A204.1 (cell line): ENCODE measurements around the gene LRRC28.
A peak's percentile ranks its signal among the peaks of the same experiment; 100 is the strongest.

Experiments used
- FAIRE-seq: peaks from 2 replicates; lab custom pipeline; 2012; peaks lifted over from hg19 to GRCh38; lab: Jason Lieb, UNC

The LRRC28 gene

DNA sequence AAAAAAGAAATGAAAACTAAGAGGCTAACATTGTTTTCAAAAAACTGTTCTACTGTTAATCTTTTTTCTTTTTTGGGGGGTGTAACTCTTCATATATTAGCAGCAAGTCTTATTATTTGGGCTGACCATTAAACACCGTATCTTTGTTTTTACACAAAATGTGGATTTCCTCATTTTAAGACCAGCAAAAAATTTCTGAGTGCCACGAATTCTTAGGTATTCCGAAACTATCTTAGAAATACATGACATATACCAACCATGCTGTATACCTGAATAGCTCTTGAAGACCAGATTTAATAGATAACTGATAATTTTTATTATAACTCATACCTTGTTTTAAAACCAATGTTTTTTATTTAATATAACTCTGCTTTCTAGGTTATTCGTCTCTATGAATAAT lies 1.3 kb upstream of the LRRC28 start:
- FAIRE-seq, result no peak

DNA sequence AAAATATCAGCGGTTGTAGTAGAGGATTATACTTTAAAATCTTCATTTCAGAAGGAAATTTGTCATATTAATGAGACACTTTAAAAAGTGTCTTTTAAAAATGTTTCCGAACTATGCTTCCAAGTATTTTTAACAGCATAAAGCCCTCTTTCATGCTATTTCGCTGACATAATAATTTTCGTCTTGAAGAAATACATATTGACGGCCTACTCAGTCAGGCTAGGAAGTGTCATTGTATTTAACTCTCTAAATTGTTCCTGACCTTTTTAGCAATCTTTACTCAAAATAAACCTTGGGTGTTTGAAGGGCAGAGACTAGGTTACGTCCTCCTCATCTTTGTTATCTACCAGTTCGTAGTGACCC lies 806 bp upstream of the LRRC28 start:
- FAIRE-seq, result peak; percentile 39

DNA sequence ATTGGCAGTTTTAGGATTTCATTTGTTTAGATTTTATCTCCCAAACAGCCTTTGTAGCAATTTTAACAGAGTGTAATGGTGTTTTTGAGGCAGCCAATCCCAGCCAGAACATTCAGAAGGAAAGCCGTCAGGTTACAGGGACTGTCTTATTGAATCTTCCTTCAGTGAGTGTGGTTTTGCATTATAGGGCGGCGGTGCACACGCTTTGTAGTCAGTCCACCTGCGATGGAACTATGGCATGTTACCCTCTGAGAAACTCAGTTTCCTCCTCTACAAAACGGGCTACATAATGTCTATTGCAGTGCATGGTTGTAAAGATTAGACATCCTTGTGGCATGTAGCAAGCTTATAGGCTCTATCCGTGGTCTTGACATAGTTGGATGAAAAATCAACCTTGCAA lies 1.0 kb downstream of the LRRC28 start:
- no peak for FAIRE-seq

DNA sequence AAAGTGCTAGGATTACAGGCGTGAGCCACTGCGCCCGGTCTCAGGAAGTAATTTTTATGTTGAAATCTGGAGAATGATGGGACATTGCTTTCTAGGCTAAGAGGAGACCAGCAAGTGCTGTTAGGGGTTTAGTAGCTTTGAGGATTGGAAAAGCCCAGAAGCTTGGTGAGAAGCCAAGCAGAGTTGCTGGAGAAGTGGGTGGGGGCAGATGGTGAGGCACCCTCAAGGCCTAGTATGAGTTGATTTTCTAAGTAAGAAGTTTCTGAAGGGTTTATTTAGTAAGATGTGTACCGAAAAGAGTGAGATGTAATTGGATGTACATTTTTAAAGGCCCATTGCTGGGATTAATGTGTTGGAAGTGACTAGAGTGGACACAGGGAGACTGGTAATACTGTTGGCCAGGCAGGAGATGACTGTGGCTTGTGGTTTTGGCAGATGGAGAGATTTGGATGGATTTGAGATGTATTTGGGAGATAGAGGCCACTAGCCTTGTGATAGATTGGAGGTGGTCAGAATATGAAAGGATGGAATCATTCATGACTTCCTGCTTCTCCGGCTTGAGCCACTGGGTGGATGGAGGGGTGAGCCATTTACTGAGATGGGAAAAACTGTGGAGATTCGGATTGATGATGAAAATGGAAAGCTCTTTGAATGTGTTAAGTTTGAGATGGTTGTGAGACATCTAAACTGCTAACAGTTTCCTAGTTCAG lies 2.3 kb downstream of the LRRC28 start:
- no peak for FAIRE-seq

DNA sequence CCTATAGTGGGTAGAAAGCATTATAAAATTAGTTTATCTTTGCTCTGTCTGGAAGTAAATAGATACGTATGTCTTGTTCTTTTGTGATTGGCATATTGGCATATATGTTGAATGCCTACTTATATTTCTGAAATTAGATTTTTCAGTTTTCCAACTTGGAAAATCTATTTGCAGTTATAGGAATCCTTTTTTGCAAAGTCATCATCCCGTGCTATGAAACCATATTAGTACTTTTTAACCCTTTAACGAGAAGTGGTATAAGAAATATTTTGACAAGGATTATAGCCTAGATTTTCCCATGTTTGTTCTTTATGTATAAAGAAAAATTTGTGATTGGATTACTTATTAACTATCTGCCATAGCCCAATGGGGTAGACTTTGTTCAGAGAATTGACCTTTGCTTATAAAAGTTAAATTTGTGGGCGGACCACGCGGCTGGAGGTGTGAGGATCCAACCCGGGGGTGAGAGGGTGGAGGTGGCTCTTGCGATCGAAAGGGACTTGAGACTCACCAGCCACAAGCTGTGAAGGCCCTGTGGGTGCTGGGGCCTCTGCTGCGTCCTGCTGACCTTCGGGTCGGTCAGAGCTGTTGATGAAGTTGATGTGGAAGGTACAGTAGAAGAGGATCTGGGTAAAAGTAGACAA lies 5.9 kb downstream of the LRRC28 start:
- FAIRE-seq, result no peak

DNA sequence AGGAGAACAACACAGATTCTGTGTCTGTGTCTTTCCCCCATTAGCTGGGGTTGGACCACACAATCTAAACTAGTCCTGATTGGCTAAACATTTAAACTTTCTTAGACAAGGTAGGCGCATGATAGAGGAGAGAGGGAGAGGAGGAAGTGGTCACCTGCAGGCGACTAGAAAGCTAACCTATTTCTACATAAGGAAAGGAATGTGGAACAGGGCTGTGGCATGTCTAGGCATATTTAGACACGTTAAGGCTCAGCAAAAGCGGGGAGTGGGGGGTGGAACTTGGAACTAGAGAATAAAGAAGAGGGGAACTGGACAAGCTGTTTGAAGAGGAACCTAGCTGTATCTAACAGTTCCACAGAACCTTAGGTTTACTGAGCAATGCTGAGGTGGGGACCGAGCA lies 12.8 kb downstream of the LRRC28 start:
- no peak for FAIRE-seq

DNA sequence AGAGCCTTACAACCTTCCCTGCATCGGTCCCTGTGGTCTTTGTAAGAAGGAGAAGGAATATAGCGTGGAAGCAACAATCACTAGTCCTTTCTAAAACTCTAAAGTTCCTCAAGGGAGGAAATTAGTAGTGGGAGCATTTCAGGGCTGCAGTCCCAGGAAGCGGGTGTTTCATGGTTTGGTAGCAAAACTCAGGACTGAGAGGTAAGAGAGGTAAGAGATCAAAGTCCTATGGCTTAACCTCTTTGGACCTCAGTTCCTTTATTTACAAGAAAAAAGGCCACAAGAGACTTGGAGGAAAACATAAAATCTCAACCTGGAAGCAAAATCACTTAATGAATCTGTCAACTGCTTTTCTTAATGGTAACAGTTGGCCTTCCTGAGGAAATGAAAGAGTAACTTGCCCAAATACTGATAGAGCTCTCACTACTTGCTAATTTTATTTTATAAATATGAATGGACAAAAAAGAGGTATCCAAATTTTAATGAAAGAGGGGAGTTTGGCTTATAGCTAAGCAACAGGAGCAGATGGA lies 14.3 kb downstream of the LRRC28 start:
- no peak for FAIRE-seq

DNA sequence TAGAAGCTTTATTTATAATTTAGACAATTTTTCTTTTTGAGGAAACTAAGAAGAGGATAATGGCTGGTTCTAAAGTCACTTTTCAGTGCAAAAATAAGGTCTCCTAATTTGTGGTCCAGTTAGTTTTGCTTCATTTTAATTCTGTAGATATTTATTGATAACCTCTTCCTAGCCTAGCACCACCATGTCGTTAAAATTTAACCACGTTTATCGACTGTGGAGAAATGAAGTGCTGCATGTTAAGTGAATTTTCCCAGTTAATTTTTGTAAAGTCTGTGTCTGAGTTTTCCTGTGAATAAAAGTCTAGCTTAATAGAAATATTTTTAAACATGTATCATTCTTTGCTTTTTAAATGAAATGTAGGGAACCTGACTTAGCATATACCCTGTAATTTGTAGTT lies 16.7 kb downstream of the LRRC28 start:
- FAIRE-seq, result no peak

DNA sequence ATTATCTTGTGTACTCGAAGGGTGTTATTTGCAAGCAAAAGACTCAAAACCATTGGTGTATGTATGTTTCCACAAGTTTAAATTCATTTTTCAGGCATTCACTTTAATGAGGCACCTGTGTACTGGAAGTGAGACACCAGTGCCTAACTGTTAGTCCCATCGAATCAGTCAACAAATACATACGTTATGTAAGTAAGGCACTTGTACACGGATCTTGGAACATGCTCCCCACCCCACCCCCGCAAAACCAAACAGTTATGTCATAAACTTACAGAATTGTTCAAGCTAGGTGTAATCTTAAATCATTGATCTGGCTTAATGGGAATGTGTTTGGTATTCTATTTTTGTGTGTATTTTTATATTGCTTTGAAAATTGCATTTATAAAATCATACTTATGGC lies 17.1 kb downstream of the LRRC28 start:
- no peak for FAIRE-seq

DNA sequence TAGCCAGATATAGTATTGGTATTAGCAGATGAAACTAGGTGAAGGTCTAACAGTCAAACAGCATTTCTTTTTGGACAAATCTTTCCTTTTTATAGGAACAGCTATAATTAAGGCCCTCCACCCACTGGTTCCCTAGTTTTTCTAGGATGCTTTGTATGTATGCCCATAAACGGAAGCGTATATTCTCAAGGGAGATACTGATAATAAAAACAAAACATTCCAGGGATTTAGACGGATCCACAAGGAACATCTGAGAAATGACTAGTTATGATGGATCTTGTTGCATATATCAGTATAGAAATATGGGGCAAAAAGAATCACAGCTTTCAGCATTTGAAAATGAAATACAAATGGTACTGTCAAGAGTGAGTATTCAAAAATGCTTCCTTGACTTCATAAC lies 22.5 kb downstream of the LRRC28 start:
- FAIRE-seq, result no peak

DNA sequence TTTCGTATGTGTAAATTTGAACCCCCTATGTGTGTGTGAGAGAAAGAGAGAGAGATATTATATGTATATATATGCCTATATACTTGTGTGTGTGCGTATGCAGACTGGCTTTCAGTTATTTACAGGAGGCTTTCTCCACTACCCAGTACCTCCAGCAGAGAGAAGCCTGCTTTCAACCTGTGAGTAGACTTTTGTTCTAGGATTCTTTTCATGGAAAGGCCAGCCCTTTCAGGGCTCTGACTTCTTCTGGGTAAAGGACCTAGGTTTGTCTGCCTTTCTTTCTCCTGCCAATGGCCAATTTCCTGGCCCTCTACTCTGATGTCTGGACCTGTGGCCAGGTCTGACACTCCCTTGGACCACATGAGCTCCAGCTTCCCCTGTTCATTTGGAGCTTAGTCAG lies 23.8 kb downstream of the LRRC28 start:
- FAIRE-seq, result no peak

DNA sequence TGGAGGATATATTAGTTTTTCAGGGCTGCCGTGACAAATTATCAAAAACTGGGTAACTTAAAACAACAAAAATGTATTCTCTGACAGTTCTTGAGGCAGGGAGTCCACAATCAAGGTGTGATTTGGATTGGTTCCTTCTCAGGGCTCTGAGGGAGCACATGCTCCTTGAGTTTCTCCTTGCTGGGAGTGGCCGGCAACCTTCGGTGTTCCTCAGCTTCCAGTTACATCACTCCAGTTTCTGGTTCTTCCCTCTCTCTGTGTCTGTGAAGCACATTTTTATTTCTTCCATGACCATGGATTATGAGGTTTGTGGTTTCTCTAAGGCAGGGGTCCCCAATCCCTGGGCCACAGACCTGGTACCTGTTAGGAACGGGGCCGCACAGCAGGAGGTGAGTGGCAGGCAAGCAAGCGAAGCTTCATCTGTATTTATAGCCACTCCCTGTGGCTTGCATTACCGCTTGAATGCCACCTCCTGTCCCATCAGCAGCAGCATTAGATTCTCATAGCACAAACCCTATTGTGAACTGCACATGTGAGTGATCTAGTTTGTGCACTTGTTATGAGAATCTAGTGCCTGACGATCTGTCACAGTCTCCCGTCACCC lies 24.3 kb downstream of the LRRC28 start:
- no peak for FAIRE-seq

DNA sequence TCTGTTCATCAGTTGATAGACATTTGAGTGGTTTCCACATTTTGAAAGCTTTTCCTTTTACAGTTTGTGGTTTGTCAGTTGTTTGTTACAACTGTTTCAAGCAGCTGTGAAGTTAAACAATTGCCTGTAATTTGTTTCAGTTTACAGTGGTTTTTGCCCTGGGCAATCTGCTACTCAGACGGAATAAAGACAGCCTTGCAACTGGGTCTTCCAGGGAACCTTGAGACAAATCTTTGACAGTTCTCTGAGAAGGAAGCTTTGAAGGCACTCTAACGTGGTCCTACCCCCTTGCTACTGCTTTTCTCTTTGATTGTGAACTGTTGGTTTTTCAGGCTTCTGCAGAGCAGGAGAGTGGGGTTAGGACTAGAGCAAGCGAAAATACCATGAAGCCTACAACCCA lies 28.0 kb downstream of the LRRC28 start:
- FAIRE-seq, result no peak

DNA sequence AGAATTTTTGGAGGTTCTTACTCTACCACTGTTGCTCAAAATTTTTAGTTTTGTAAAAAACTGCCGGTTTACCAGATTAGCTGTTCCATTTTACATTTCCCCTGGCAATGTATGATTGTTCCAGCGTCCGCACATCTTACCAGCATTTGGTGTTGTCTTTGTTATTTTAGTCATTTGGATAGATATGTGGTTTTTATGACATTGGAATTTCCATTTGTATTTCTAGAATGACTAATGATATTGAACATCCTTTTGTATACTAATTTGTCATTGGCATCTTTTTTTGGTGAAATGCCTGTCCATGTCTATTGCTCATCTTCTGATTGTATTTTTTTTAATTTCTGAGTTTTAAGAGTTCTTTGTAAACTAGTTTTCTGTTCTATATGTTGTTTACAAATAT lies 28.5 kb downstream of the LRRC28 start:
- no peak for FAIRE-seq

DNA sequence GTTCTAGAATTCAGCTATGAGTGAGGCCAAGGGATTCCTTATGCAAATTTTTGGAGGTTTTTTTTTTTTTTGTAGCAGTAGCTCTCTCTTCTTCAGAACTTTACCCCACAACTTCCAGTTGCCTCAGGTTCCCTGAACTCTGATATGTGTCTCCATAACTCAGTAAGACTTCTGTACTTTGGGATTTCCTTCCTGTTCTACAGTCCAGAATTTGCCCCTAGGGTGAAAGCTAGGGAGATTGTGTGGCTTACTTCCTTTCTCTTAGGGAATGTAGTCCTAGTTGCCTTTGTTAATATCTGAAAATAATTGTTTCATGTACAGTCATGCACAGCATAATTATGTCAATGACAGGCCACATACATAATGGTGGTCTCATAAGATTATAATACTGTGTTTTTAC lies 30.8 kb downstream of the LRRC28 start:
- no peak for FAIRE-seq

DNA sequence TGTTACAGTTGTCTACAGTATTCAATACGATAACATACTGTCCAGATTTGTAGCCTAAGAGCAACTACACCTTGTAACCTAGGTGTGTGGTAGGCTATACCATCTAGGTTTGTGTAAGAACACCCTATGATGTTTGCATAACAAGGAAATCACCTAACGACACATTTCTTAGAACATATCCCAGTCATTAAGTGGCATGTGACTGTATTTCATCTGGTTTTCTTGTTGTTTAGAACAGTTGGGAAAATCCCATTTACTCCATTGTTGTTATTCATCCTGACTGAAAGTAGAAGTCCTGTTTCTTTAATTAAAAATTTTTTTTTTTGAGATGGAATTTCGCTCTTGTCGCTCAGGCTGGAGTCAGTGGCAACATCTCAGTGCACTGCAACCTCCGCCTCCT lies 31.3 kb downstream of the LRRC28 start:
- FAIRE-seq, result no peak

DNA sequence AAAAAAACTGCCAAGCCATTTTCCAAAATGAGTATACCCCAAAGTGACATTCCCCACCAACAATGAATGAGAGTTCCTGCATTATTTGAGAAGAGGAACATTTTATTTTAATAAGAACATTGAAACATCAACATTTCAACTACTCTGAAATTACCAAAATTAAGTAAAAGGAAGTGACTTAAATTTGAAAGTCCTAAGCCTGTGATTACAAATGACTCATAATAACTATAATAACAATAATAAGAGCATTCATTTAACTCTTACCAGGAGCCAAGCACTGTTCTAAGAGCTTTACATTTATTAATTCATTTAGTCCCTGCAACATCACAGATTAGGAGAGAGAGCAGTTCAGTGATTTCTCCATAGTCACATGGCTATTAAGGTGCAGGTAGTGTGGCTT lies 32.4 kb downstream of the LRRC28 start:
- no peak for FAIRE-seq

DNA sequence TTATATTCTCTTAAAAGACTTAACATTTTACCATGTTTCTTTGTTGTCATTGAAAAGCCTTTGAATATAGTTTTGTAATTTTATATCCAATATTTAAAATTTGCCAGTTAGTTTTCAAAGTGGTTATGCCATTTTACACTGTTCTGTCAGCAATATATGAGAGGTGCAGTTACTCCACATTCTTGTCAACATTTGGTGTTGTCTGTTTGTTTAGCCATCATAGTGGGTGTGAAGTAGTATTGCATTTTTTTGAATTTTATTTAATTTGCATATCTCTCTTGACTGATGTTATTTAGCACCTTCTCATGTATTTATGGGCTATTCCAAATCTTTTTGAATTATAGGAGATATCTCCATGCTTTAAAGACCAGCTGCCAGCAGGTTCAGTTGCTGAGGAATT lies 40.4 kb downstream of the LRRC28 start:
- no peak for FAIRE-seq

DNA sequence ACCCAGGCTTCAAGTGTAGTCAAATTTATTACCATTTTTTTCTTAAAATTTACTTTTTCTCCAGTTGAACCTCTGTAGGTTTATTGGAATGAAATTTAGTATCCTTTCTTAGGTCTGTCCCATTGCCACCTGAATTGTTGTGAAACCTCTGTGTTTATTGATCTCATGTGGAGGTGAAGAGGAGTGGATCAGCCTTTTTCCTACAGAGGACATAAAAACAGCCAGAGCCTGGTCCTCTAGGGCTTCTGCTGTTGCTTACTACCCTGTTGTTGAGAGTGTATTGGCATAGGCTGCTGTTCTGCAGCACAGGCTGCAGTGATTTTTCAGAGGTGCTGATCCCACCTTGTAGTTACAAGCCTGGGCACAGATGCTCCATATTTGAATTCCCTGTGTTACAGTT lies 44.6 kb downstream of the LRRC28 start:
- no peak for FAIRE-seq

DNA sequence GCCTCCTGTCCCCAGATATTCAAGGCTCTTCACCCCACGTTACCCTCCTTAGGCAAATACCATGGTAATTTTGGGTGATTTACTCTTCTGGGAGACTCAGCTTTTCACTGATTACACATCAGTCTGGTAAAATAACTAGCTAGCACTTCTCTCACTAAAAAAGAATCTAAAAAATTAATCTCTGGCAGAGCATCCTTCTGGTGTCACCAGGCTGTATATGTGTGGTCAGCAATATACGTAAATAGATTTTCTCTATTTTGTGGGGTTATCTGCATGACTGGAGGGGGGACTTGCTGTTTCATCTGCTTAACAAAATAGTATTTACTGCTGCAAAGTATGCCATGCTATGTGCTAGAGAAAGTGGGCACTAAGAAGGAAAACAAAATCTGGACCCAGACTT lies 45.1 kb downstream of the LRRC28 start:
- FAIRE-seq, result no peak

DNA sequence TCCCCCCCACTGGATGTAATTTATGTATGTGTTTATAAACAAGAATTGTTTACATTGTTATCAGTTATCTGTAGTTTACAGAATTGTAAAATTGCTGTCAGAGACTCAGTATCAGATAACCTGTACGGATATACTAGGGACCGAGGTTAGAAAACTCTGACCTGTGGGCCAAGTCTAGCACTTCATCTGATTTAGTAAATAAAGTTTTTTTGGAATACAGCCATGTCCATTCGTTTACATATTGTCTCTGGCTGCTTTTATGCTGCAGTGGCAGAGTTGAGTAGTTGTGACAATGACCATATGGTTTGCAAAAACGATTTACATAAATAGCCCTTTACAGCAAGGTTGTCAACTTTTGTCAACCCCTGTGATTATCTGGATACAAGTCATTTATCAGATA lies 52.6 kb downstream of the LRRC28 start:
- FAIRE-seq, result no peak

DNA sequence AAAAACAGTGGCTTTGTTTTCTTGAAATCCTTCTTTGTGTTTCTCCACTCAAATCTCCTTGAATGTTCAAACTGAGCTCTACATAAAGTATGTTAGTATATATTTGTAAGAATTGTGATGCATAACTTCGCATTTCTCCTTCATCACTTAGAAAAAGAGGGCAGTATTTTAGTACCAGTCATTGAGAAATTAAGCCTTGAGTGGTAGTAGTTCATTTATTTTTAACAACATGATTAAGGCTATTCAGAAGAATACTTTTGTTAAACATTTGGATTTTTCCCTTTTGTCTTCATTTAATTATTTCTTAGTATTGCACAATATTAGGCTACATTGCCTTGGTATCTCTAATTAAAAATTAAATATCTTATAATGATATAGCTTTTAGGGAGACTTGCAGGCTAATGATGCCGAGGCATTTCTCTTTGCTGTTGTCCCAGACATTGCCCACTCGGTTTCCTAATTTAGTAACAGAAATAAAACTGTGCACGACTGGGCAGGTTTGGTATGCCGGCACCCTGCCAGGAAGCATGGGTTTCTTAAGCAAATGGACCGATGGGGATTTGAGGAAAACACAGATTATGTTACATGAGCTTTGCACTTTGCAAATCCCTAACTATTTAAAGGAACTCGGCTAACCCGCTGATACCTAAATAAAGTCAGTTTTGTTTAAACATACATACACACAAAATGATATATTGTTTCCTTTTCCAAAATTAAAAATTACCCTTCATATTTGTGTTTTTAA lies 54.7 kb downstream of the LRRC28 start:
- FAIRE-seq, result no peak

DNA sequence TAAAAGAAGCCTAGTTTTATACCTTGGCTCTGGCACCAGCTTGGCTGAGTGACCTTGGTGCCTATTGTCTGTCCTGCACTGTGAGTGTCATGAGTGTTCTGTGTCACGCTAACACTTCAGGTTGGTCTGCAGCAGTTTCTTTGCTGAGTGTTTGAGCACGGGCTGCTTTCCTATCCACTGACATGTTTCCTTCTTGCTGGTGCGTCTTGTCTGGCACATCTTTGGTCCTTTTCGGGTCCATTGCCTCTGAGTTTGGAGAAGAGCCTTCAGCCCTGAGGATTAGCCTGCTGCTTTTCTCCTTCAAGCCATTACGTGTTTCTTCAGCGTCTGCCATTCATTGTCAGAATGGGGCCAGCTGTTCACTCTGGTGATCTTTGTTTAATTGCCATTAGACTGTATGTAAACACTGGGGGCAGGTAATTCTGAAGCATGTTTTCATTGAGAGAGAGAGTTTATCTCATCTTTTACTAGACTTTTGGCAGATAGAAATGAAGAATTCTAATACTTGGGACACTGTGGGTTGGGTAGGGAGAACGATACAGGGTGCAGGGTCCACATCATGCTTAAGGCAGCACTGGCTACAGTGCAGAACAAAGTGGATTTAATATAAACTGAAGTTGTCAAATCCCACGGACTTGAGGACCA lies 55.5 kb downstream of the LRRC28 start:
- FAIRE-seq, result no peak
